ENCODE results near the gene FUZ. TPM values are rescaled to one million over a fixed set of nuclear protein-coding genes. Genes with fewer than 3 reads are reported as not detected.

The FUZ gene
- polyA plus RNA-seq, 1 of the 3 experiments (the other 2 are of a cell fraction): 29.9 TPM

DNA sequence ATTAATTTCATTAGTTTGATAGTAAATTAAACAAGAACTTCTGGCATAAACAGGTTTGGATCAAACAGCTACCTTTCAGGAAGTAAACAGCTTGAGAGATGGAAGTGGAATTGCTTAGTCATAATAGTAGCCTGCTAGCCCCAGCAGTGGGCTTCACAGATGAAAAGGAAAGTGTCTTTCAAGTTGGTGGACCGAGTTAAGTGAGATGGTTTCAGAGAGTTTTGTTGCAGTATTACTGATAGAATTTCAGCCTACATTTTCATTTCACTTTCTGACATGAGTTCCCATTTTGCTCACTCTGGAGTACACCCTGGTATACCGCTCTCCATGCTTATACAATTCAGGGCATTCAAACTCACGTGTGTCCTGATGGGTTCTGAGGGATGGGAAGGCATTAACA lies 35.8 kb upstream of the FUZ start:
- Histone ChIP-seq H3K9me2 (no peaks in the 10 kb centered on the region), H3K4me3 (ENCODE audit: low read depth in 2 of 2, low read length in 1 of 2) (no peak overlapping the region), H3K27ac (ENCODE audit: low read depth in 2 of 2, low read length in 1 of 2) (peak overlapping the region in 1 of 2 experiments; percentile 79; a peak in 2 of 4 replicates), H3K9me3 (no peaks in the 10 kb centered on the region), H3K4me1 (ENCODE audit: control insufficient read depth in 1 of 2, insufficient read depth in 2 of 2, low read depth in 1 of 2, low read length in 1 of 2) (peaks cover 15 to 30% of the 10 kb centered on the region in 2 experiments; a peak in 3 of 4 replicates), H3K36me3 (replicated peaks in 1 of 2; ENCODE audit: control insufficient read depth in 1 of 2, insufficient read depth in 2 of 2, low read length in 1 of 2) (peaks cover 0 to 7% of the 10 kb centered on the region in 2 experiments), H4K20me1 (ENCODE audit: insufficient read depth) (peaks cover 23% of the 10 kb centered on the region), H3K4me2 (no peak overlapping the region), H2AFZ (ENCODE audit: low read depth) (no peak overlapping the region), H3K79me2 (ENCODE audit: insufficient read depth) (peaks cover 39% of the 10 kb centered on the region), H3K27me3 (ENCODE audit: insufficient read depth) (no peaks in the 10 kb centered on the region), H3K9ac (no peak overlapping the region; the same call in 1 of the 2 replicates), H3F3A (replicated peaks; ENCODE audit: insufficient read depth) (peaks cover 39% of the 10 kb centered on the region)
- 89% methylated on average over 3 of the region's 3 CpGs for WGBS (ENCODE audit: low lambda C conversion rate)
- no peak for TF ChIP-seq RXRA (IDR thresholded peaks at IDR 0.05; ENCODE audit: borderline replicate concordance, low read depth)
- no peak for TF ChIP-seq YY1 (IDR thresholded peaks at IDR 0.05; ENCODE audit: low read depth)
- TF ChIP-seq, protein P1, sequence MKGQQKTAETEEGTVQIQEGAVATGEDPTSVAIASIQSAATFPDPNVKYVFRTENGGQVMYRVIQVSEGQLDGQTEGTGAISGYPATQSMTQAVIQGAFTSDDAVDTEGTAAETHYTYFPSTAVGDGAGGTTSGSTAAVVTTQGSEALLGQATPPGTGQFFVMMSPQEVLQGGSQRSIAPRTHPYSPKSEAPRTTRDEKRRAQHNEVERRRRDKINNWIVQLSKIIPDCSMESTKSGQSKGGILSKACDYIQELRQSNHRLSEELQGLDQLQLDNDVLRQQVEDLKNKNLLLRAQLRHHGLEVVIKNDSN (IDR thresholded peaks at IDR 0.05; ENCODE audit: borderline replicate concordance, low read depth): no peak
- TF ChIP-seq, protein P2, sequence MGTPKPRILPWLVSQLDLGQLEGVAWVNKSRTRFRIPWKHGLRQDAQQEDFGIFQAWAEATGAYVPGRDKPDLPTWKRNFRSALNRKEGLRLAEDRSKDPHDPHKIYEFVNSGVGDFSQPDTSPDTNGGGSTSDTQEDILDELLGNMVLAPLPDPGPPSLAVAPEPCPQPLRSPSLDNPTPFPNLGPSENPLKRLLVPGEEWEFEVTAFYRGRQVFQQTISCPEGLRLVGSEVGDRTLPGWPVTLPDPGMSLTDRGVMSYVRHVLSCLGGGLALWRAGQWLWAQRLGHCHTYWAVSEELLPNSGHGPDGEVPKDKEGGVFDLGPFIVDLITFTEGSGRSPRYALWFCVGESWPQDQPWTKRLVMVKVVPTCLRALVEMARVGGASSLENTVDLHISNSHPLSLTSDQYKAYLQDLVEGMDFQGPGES (IDR thresholded peaks at IDR 0.05; ENCODE audit: low read depth, low read length): no peak
- no peak for TF ChIP-seq RAD21 (IDR thresholded peaks at IDR 0.05; ENCODE audit: low read length)
- TF ChIP-seq, protein P3, sequence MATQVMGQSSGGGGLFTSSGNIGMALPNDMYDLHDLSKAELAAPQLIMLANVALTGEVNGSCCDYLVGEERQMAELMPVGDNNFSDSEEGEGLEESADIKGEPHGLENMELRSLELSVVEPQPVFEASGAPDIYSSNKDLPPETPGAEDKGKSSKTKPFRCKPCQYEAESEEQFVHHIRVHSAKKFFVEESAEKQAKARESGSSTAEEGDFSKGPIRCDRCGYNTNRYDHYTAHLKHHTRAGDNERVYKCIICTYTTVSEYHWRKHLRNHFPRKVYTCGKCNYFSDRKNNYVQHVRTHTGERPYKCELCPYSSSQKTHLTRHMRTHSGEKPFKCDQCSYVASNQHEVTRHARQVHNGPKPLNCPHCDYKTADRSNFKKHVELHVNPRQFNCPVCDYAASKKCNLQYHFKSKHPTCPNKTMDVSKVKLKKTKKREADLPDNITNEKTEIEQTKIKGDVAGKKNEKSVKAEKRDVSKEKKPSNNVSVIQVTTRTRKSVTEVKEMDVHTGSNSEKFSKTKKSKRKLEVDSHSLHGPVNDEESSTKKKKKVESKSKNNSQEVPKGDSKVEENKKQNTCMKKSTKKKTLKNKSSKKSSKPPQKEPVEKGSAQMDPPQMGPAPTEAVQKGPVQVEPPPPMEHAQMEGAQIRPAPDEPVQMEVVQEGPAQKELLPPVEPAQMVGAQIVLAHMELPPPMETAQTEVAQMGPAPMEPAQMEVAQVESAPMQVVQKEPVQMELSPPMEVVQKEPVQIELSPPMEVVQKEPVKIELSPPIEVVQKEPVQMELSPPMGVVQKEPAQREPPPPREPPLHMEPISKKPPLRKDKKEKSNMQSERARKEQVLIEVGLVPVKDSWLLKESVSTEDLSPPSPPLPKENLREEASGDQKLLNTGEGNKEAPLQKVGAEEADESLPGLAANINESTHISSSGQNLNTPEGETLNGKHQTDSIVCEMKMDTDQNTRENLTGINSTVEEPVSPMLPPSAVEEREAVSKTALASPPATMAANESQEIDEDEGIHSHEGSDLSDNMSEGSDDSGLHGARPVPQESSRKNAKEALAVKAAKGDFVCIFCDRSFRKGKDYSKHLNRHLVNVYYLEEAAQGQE (IDR thresholded peaks at IDR 0.05; ENCODE audit: low read depth, low read length): no peak
- TF ChIP-seq EP300 (IDR thresholded peaks at IDR 0.05; ENCODE audit: borderline replicate concordance in 1 of 2, low read depth in 1 of 2, low read length in 1 of 2): no peak
- TF ChIP-seq CHD2 (IDR thresholded peaks at IDR 0.05; ENCODE audit: low read length, partially characterized antibody): no peak
- TF ChIP-seq FOXM1 (IDR thresholded peaks at IDR 0.05; ENCODE audit: low read depth): no peak
- TF ChIP-seq ELF1 (IDR thresholded peaks at IDR 0.05): no peak
- no peak for TF ChIP-seq RFX5 (IDR thresholded peaks at IDR 0.05; ENCODE audit: low read length)
- no peak for TF ChIP-seq GATA2 (CRISPR knock-in tag; IDR thresholded peaks at IDR 0.05)
- TF ChIP-seq SMC3 (IDR thresholded peaks at IDR 0.05; ENCODE audit: low read depth, low read length): no peak
- TF ChIP-seq, protein P4, sequence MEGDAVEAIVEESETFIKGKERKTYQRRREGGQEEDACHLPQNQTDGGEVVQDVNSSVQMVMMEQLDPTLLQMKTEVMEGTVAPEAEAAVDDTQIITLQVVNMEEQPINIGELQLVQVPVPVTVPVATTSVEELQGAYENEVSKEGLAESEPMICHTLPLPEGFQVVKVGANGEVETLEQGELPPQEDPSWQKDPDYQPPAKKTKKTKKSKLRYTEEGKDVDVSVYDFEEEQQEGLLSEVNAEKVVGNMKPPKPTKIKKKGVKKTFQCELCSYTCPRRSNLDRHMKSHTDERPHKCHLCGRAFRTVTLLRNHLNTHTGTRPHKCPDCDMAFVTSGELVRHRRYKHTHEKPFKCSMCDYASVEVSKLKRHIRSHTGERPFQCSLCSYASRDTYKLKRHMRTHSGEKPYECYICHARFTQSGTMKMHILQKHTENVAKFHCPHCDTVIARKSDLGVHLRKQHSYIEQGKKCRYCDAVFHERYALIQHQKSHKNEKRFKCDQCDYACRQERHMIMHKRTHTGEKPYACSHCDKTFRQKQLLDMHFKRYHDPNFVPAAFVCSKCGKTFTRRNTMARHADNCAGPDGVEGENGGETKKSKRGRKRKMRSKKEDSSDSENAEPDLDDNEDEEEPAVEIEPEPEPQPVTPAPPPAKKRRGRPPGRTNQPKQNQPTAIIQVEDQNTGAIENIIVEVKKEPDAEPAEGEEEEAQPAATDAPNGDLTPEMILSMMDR (IDR thresholded peaks at IDR 0.05): no peak
- TF ChIP-seq, protein P5, sequence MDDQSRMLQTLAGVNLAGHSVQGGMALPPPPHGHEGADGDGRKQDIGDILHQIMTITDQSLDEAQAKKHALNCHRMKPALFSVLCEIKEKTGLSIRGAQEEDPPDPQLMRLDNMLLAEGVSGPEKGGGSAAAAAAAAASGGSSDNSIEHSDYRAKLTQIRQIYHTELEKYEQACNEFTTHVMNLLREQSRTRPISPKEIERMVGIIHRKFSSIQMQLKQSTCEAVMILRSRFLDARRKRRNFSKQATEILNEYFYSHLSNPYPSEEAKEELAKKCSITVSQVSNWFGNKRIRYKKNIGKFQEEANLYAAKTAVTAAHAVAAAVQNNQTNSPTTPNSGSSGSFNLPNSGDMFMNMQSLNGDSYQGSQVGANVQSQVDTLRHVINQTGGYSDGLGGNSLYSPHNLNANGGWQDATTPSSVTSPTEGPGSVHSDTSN (IDR thresholded peaks at IDR 0.05): no peak
- no peak for TF ChIP-seq FOSL2 (IDR thresholded peaks at IDR 0.05; ENCODE audit: borderline replicate concordance, low read depth)
- no peak for TF ChIP-seq POLR2AphosphoS5 (IDR thresholded peaks at IDR 0.05; ENCODE audit: low read depth, low read length)
- no peak for TF ChIP-seq MXI1 (IDR thresholded peaks at IDR 0.05; ENCODE audit: low read depth, low read length)
- no peak for DNase-seq
- CTCF ChIA-PET: no interaction called here
- POLR2A ChIA-PET: no interaction called here

All from SK-N-SH (cell line).